Measurements from ENCODE around the gene GRM8. TPM values are rescaled to one million over a fixed set of nuclear protein-coding genes. Genes with fewer than 3 reads are reported as not detected.
"Not testable (repeated sequence)": the region's sequence is repeated elsewhere in the genome, so short reads cannot be mapped to it uniquely, and the experiment has no call there.

The GRM8 gene
- total RNA-seq, 8 experiments from 2014 or later = 0.35 to 4.8 (median 2.7) TPM; not detected in 1

GRCh38 chr7:126696256-126697038 is 556.3 kb downstream of the GRM8 start:
- H3K27ac ChIP-seq = no peak overlapping the region
- 49 to 100% (median 69%) methylated on average over 1 to 9 of the region's 9 CpGs for WGBS, 10 experiments
- no peak overlapping the region for H3K4me3 ChIP-seq
- H3K4me1 ChIP-seq (replicated peaks in 1 of 2) = peaks cover 0 to 20% of the 10 kb centered on the region in 2 donors
- in situ Hi-C loops (cut with MboI; ENCODE audit: low pct_unique_long_range_greater_than_20kb in 2 of 9, low sequenced_read_pairs in 9 of 9, unreplicated experiment in 9 of 9) = no loop called here
- ATAC-seq (replicated peaks in 6 of 8) = no peak

GRCh38 chr7:126690848-126691751 is 561.6 kb downstream of the GRM8 start:
- WGBS, 10 experiments = 0 to 100% (median 35%) methylated on average over 1 to 2 of the region's 11 CpGs; no CpG with 5 or more reads in 4 of the 10 experiments
- Histone ChIP-seq H3K4me1 (replicated peaks in 1 of 2) (peaks cover 0 to 4% of the 10 kb centered on the region in 2 donors), H3K27ac (no peak overlapping the region), H3K4me3 (no peak overlapping the region)
- ATAC-seq (replicated peaks in 6 of 8) = peak in 5 of 8 experiments; percentile 41 to 72 (median 51)
- in situ Hi-C loops (cut with MboI; ENCODE audit: low pct_unique_long_range_greater_than_20kb in 2 of 9, low sequenced_read_pairs in 9 of 9, unreplicated experiment in 9 of 9) = no loop called here

- Histone ChIP-seq H3K4me1 (replicated peaks in 1 of 2) (peaks cover 0 to 4% of the 10 kb centered on the region in 2 donors), H3K4me3 (no peak overlapping the region), H3K27ac (no peak overlapping the region)
- in situ Hi-C loops (cut with MboI; ENCODE audit: low pct_unique_long_range_greater_than_20kb in 2 of 9, low sequenced_read_pairs in 9 of 9, unreplicated experiment in 9 of 9) = no loop called here
- no peak for ATAC-seq (replicated peaks in 6 of 8)
- WGBS, 10 experiments = 93 to 100% (median 99%) methylated on average over 3 to 14 of the region's 15 CpGs; no CpG with 5 or more reads in 5 of the 10 experiments
Measured at GRCh38 chr7:126690104-126690503, 562.6 kb downstream of the GRM8 start.

GRCh38 chr7:126689037-126689436 is 563.7 kb downstream of the GRM8 start:
- H3K4me1 ChIP-seq (replicated peaks in 1 of 2) = peaks cover 0 to 4% of the 10 kb centered on the region in 2 donors
- ATAC-seq (replicated peaks in 6 of 8) = no peak
- in situ Hi-C loops (cut with MboI; ENCODE audit: low pct_unique_long_range_greater_than_20kb in 2 of 9, low sequenced_read_pairs in 9 of 9, unreplicated experiment in 9 of 9) = no loop called here

GRCh38 chr7:126686474-126686873 is 566.3 kb downstream of the GRM8 start:
- in situ Hi-C loops (cut with MboI; ENCODE audit: low pct_unique_long_range_greater_than_20kb in 2 of 9, low sequenced_read_pairs in 9 of 9, unreplicated experiment in 9 of 9) = no loop called here
- WGBS, 10 experiments = 33 to 100% (median 97%) methylated on average over 1 to 4 of the region's 5 CpGs; no CpG with 5 or more reads in 4 of the 10 experiments
- Histone ChIP-seq H3K27ac (no peak overlapping the region), H3K4me1 (replicated peaks in 1 of 2) (peaks cover 0 to 4% of the 10 kb centered on the region in 2 donors), H3K4me3 (no peak overlapping the region)
- no peak for ATAC-seq (replicated peaks in 6 of 8)

More at GRCh38 chr7:126689037-126689436, 563.7 kb downstream of the GRM8 start:
- 0 to 80% (median 10%) methylated on average over 1 of the region's 1 CpG; no CpG with 5 or more reads in 2 of the 10 experiments for WGBS, 10 experiments
- H3K4me3 ChIP-seq = no peak overlapping the region
- H3K27ac ChIP-seq = no peak overlapping the region

GRCh38 chr7:126685596-126685995 is 567.1 kb downstream of the GRM8 start:
- Histone ChIP-seq H3K27ac (no peak overlapping the region), H3K4me1 (replicated peaks in 1 of 2) (peaks cover 0 to 4% of the 10 kb centered on the region in 2 donors), H3K4me3 (no peak overlapping the region)
- no peak for ATAC-seq (replicated peaks in 6 of 8)
- in situ Hi-C loops (cut with MboI; ENCODE audit: low pct_unique_long_range_greater_than_20kb in 2 of 9, low sequenced_read_pairs in 9 of 9, unreplicated experiment in 9 of 9) = no loop called here
- WGBS, 10 experiments = 20 to 100% (median 71%) methylated on average over 1 to 9 of the region's 10 CpGs; no CpG with 5 or more reads in 6 of the 10 experiments

DNA sequence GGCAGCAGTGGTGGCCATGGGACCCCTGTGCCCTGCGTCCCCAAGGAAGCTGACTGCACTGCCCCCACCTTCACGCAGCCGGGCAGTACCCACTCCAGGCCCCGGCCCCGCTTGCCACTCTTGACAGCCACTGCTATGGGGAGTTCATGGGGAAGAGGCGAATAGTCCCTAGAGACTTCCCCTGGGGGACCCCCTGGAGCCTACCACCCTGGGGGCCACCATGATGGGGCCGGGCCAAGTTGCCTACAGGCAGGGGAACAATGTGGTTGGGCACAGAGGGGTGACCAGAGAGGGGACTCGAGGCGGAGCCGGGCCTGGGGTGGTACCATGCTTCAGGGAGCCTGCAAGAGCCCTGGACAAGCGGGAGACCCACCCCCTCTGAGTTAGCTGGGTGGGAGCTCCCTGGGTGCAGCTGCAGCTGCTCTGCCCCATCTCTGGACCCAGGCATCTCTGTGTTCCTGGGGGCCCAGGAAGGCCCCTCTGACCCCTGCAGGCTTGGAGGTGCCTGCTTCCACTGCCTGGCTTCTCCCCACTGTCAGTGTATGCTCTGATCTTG is 567.6 kb downstream of the GRM8 start:
- H3K4me1 ChIP-seq (replicated peaks in 1 of 2) = peaks cover 0 to 4% of the 10 kb centered on the region in 2 donors
- in situ Hi-C loops (cut with MboI; ENCODE audit: low pct_unique_long_range_greater_than_20kb in 2 of 9, low sequenced_read_pairs in 9 of 9, unreplicated experiment in 9 of 9) = no loop called here
- ATAC-seq (replicated peaks in 6 of 8) = no peak
- no peak overlapping the region for H3K27ac ChIP-seq
- H3K4me3 ChIP-seq = no peak overlapping the region
- 30 to 50% methylated on average over 2 to 3 of the region's 11 CpGs; no CpG with 5 or more reads in 8 of the 10 experiments for WGBS, 10 experiments

- in situ Hi-C loops (cut with MboI; ENCODE audit: low pct_unique_long_range_greater_than_20kb in 2 of 9, low sequenced_read_pairs in 9 of 9, unreplicated experiment in 9 of 9) = no loop called here
- Histone ChIP-seq H3K27ac (no peak overlapping the region), H3K4me3 (no peak overlapping the region), H3K4me1 (replicated peaks in 1 of 2) (no peaks in the 10 kb centered on the region)
- ATAC-seq (replicated peaks in 6 of 8) = no peak
Measured at GRCh38 chr7:126682176-126682575, 570.6 kb downstream of the GRM8 start.

- H3K4me1 ChIP-seq (replicated peaks in 1 of 2); H3K4me3 ChIP-seq; in situ Hi-C loops (cut with MboI; ENCODE audit: low pct_unique_long_range_greater_than_20kb in 2 of 9, low sequenced_read_pairs in 9 of 9, unreplicated experiment in 9 of 9); H3K27ac ChIP-seq; ATAC-seq (replicated peaks in 6 of 8): not testable (repeated sequence)
- WGBS, 10 experiments = 0 to 100% (median 43%) methylated on average over 1 of the region's 1 CpG; no CpG with 5 or more reads in 2 of the 10 experiments
Measured at GRCh38 chr7:126668762-126669161, 584.0 kb downstream of the GRM8 start.

DNA sequence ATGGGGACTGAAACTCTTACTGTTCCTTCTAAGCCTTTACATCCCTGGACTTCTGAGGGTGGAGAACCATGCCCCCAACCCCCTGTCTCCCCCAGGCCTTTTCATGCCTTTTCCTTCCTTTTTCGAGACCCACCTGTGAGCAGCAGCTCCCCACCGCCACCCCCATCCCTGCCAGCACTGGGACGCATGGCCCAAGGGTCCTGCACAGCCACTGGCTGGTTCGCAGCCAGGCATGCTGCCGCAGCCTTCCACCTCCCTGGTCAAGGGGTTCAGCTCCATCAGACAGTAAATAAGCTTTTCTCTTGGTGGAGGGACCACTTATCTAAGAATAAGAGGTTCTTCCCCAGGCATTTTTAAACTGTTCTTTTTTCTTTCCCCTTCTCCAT is 584.4 kb downstream of the GRM8 start:
- H3K4me1 ChIP-seq (replicated peaks in 1 of 2) = no peaks in the 10 kb centered on the region
- WGBS, 10 experiments = 20 to 100% (median 65%) methylated on average over 1 to 4 of the region's 5 CpGs; no CpG with 5 or more reads in 6 of the 10 experiments
- ATAC-seq (replicated peaks in 6 of 8) = no peak
- in situ Hi-C loops (cut with MboI; ENCODE audit: low pct_unique_long_range_greater_than_20kb in 2 of 9, low sequenced_read_pairs in 9 of 9, unreplicated experiment in 9 of 9) = no loop called here
- H3K4me3 ChIP-seq = no peak overlapping the region
- H3K27ac ChIP-seq = no peak overlapping the region

DNA sequence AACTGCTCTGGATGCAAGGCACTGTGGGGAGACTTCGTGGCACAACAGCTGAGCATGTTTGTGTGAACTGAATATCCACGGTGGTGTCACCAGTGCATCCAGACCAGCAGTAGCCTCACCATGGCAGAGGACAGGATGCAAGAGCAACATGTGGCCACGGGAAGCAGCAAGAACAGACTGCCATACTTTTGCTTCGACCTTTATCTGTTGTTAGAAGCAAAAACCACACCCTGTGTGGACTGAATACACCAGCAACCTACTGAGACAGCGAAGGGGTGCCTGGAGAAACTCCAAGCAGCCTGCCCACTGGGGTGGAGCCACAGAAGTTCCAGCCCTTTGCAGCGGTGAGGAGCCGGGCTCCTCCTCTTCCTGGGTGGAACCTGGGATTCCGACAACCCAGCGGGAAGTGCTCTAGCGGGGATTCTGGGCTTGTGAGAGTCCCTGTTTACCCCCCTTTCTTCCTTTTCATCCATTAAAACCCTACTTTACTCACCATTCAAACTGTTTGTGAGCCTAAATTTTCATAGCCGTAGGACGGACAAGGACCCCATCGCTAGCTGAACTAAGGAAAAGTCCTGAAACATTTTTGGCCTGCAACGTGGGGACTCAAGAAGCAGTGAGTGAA is 584.9 kb downstream of the GRM8 start:
- no peak for ATAC-seq (replicated peaks in 6 of 8)
- WGBS, 10 experiments = 18 to 100% (median 87%) methylated on average over 2 to 10 of the region's 14 CpGs; no CpG with 5 or more reads in 2 of the 10 experiments

DNA sequence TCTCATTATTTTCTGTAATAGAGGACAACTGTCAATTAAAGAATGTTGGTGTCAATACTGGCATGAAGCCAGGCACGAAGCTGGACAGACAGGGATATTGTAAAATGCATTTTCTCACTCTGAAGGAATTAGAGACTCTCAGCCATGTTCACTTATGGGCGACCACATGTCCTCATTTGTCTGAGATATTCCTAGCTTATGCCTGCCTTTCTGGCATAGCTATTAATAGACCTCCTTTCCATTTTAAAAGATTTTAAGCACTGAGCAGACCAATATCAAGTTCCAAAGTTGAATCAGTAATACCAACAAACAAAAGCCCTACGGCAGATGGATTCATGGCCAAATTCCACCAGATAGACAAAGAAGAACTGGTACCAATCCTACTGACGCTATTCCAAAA is 589.9 kb downstream of the GRM8 start:
- Histone ChIP-seq H3K4me1 (replicated peaks in 1 of 2) (no peaks in the 10 kb centered on the region), H3K4me3 (no peak overlapping the region), H3K27ac (no peak overlapping the region)
- in situ Hi-C loops (cut with MboI; ENCODE audit: low pct_unique_long_range_greater_than_20kb in 2 of 9, low sequenced_read_pairs in 9 of 9, unreplicated experiment in 9 of 9) = no loop called here
- 0 to 100% (median 79%) methylated on average over 1 to 4 of the region's 4 CpGs for WGBS, 10 experiments
- no peak for ATAC-seq (replicated peaks in 6 of 8)

More for the DNA sequence above, 584.9 kb downstream of the GRM8 start:
- Histone ChIP-seq H3K27ac (no peak overlapping the region), H3K4me1 (replicated peaks in 1 of 2) (no peaks in the 10 kb centered on the region), H3K4me3 (no peak overlapping the region)
- in situ Hi-C loops (cut with MboI; ENCODE audit: low pct_unique_long_range_greater_than_20kb in 2 of 9, low sequenced_read_pairs in 9 of 9, unreplicated experiment in 9 of 9) = no loop called here

All from motor neuron (in vitro differentiated cells).